ENCODE results near the gene SMIM1. TPM values are rescaled to one million over a fixed set of nuclear protein-coding genes. Genes with fewer than 3 reads are reported as not detected.

SMIM1 gene
- total and polyA plus RNA-seq, 9 of the 15 experiments (the other 6 are each of a cell fraction or from before 2014, with no cell fraction given): 2.3 to 125 (median 24.3) TPM

GRCh38 chr1:3772715-3773571 lies at the start of gene SMIM1 (continued):
- no peak for TF ChIP-seq ETV6 (IDR thresholded peaks at IDR 0.05; ENCODE audit: borderline replicate concordance in 1 of 2, low read depth in 2 of 2, low read length in 1 of 2)
- TF ChIP-seq ETV6 (CRISPR knock-in tag; IDR thresholded peaks at IDR 0.05; ENCODE audit: borderline replicate concordance): no peak
- no peak for TF ChIP-seq ZNF57 (CRISPR knock-in tag; IDR thresholded peaks at IDR 0.05)
- no peak for TF ChIP-seq CBFA2T2 (conservative IDR thresholded peaks at IDR 0.05)
- TF ChIP-seq DDX20 (tag; IDR thresholded peaks at IDR 0.05; ENCODE audit: low read depth): no peak
- no peak for TF ChIP-seq NCOR1 (IDR thresholded peaks at IDR 0.05)
- no peak for TF ChIP-seq CHCHD3 (CRISPR knock-in tag; IDR thresholded peaks at IDR 0.05)
- TF ChIP-seq TEAD4 (IDR thresholded peaks at IDR 0.05; ENCODE audit: low read length): no peak
- TF ChIP-seq TEAD4 (CRISPR knock-in tag; IDR thresholded peaks at IDR 0.05; ENCODE audit: borderline replicate concordance): no peak
- 0 out of 2 replicates have a peak, but pooled peaks have one; percentile 32 for TF ChIP-seq PHB (CRISPR knock-in tag; IDR thresholded peaks at IDR 0.05)
- no peak for TF ChIP-seq ATF2 (CRISPR knock-in tag; IDR thresholded peaks at IDR 0.05)
- peak; percentile 26; the same call in 1 of the 2 replicates for TF ChIP-seq ATF4 (CRISPR knock-in tag; IDR thresholded peaks at IDR 0.05)
- peak; percentile 63 for TF ChIP-seq GATAD2B (IDR thresholded peaks at IDR 0.05; ENCODE audit: borderline replicate concordance)
- TF ChIP-seq FOXK1 (CRISPR knock-in tag; IDR thresholded peaks at IDR 0.05; ENCODE audit: borderline replicate concordance): no peak
- no peak for TF ChIP-seq MNT (conservative IDR thresholded peaks at IDR 0.05)
- TF ChIP-seq SNAPC5 (CRISPR knock-in tag; IDR thresholded peaks at IDR 0.05): no peak
- no peak for TF ChIP-seq EWSR1 (IDR thresholded peaks at IDR 0.05; ENCODE audit: borderline replicate concordance, low read depth, partially characterized antibody)
- TF ChIP-seq PATZ1 (CRISPR knock-in tag; IDR thresholded peaks at IDR 0.05; ENCODE audit: borderline replicate concordance): no peak
- no peak for TF ChIP-seq SMARCA5 (IDR thresholded peaks at IDR 0.05)
- TF ChIP-seq TFE3 (CRISPR knock-in tag; IDR thresholded peaks at IDR 0.05): no peak; the same call in 1 of the 2 replicates
